Activated CD8-positive, alpha-beta memory T cell treated with anti-CD3 and anti-CD28 coated beads for 36 hours (primary cell): ENCODE measurements around the gene LRRC18. TPM values are rescaled to one million over a fixed set of nuclear protein-coding genes. Genes with fewer than 3 reads are reported as not detected.

Experiments
- CTCF ChIA-PET: fragments of 350-600 bp; sonication (Branson Sonifier 250); formaldehyde crosslinking; loops from one replicate; lab custom pipeline; 2021; ENCODE audit warnings: antibody characterized with exemption; lab: Charles Lee
- POLR2A ChIA-PET: fragments of 350-600 bp; sonication (Branson Sonifier 250); formaldehyde crosslinking; loops from one replicate; lab custom pipeline; 2021; ENCODE audit warnings: antibody characterized with exemption; lab: Charles Lee
- total RNA-seq, 2 experiments: library from RNA; stranded (reverse); gene quantifications; one replicate each; pipeline ENCODE4 v1.2.3, GENCODE V29; 2021

Gene LRRC18
- total RNA-seq, 2 experiments from 2014 or later = not detected

DNA sequence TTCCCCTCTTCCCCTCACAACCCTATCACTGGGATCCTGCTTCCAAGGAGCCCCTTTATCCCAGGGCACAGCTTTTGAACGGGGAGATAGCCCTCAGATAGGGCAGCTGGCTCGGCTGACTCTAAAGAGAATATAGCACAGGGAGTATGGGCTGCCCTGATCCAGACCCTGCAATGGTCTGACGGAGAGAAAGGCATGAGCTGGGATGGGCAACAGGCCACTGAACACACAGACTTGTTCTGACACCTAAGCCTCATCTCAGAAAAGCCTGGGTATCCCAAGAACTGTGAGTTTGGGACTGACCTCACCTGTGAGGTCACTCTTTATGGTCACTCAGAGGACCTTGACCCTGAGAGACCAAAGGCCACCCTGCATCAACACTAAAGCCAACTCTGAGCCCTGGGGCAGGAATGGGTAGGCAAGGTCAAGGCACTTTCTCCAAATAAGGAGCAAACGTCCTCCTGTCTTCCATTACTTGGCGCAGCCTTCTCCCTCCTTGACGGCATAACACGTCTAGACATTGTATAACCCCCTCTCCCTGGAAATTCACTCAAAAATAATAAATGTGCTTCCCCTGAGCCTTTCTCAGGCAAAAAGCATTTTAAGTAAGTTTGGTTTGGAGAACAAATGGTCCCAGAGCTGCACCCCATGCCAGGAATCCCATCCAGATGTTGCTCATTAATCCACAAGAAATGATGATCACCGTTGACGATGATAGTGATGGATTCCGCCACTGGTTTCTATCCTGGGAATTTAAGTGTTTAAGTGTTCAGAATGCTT lies 8.2 kb upstream of the LRRC18 start:
- CTCF ChIA-PET = no interaction called here
- POLR2A ChIA-PET = no interaction called here

- ChIA-PET CTCF (no interaction called here), POLR2A (no interaction called here)
These were observed 7.4 kb upstream of the LRRC18 start for GRCh38 chr10:48946891-48947500.

GRCh38 chr10:48946332-48946731 lies 6.7 kb upstream of the LRRC18 start:
- POLR2A ChIA-PET = no interaction called here
- CTCF ChIA-PET = no interaction called here

- POLR2A ChIA-PET = no interaction called here
- CTCF ChIA-PET = no interaction called here
These were observed 5.9 kb upstream of the LRRC18 start for GRCh38 chr10:48945441-48946130.

GRCh38 chr10:48944171-48944570 lies 4.5 kb upstream of the LRRC18 start:
- POLR2A ChIA-PET = no interaction called here

GRCh38 chr10:48943096-48943495 lies 3.5 kb upstream of the LRRC18 start:
- CTCF ChIA-PET = no interaction called here

More at GRCh38 chr10:48944171-48944570, 4.5 kb upstream of the LRRC18 start:
- CTCF ChIA-PET = no interaction called here

DNA sequence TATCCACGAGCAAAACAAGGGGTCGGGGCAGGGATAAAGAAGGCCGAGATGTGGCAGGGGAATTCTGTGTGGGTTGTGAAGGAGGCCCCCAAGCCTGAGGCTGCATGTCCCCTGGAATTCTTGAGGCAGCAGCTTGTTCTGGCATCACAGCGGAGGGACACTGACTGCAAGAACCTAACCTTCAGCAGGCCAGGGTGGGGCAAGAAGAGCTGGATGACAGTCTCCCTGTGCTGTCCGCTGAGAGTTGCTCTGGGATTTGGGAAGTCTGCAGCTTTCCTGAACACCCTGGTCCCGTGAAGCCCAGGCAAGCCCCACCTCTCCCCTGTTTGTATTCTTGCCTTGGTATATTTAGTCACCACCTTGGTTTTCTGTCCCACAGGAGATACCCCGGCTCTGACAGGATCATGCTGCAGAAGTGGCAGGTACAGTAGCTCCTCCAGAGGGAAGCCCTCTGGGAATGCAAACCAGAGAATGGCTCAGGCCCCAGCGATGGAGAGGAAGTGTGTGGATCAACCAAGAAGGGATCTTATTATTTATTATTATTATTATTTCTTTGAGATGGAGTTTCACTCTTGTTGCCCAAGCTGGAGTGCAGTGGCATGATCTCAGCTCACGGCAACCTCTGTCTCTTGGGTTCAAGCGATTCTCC lies 1.9 kb upstream of the LRRC18 start:
- POLR2A ChIA-PET = no interaction called here
- CTCF ChIA-PET = no interaction called here

More at GRCh38 chr10:48943096-48943495, 3.5 kb upstream of the LRRC18 start:
- POLR2A ChIA-PET = no interaction called here

DNA sequence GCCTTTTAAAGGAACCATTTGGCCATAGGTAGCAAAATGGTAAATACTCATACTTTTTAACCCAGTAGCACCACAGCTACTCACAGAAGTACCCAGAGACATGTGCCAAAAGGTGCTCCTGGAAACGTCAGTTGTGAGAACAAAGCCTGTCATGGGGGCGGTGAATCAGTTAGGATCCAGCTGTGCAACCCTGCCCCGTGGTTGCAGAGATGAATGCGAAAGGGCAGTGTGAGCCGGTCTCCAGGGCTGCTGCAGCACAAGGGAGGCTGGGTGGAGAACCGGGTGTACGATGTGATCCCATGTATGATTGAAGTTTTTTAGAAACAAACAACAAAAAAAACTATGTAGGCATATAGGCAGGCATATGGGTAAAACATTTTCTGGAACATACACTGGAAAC lies 1.3 kb upstream of the LRRC18 start:
- CTCF ChIA-PET = no interaction called here
- POLR2A ChIA-PET = no interaction called here

DNA sequence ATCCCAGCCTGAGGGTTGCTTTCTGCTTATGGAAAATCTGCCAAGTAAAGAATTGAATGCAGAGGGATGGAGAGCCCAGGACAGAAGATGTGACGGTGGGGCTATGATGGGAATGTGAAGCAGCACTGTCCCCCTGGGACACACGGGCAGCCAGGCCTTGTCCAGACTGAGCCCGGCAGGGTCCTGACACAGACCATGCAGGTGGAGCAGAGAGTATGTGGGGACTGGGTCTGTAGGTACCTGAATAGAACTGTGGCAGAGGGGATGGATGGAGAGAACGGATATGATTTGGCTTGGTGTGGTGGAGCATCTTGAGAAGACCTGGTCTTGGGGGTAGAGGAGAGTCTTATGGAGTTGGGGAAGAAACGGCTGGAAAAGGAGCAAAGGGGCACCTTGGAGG lies 732 bp upstream of the LRRC18 start:
- CTCF ChIA-PET = no interaction called here
- POLR2A ChIA-PET = no interaction called here

- ChIA-PET POLR2A (no interaction called here), CTCF (no interaction called here)
These were observed 577 bp downstream of the LRRC18 start for GRCh38 chr10:48938990-48939536.

DNA sequence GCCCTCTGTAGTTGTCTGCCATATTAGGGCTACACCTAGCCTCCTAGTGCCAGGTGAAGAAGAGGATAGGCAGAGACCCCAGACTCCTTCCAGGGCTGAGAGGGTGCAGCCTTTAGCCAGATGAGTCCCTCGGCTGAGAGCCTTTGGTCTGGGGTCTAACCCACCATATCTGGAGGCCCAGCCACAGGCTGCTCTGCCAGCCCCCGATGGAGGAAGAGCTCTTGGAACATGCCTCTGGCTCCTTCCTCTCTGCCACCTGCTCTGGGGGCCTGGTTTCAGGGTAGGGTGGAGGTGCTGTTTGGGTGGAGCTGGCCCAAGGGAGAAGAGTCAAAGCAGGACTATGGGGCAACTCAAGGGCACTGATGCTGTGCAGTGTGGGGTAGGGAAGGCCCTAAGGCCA lies 1.4 kb downstream of the LRRC18 start:
- POLR2A ChIA-PET = no interaction called here
- CTCF ChIA-PET = no interaction called here

DNA sequence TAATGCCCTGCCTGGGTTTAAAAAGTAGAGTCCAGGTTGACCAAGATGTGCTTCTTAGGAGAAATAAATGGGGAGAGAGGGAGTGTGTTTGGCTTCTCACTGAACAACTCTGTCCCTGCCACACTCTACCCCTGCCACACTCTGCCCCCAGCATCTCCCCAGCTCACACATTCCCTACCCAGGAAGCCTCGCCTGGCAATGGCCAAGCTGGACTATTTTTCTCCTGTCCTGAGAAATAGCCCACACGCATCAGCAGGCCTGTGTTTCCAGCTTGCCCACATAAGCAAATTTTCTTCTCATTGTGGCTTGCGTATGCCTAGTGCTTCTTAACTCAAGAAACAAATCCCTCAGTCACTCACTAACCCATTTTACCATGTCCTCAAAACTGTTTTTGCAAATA lies 1.8 kb downstream of the LRRC18 start:
- CTCF ChIA-PET = no interaction called here
- POLR2A ChIA-PET = no interaction called here

DNA sequence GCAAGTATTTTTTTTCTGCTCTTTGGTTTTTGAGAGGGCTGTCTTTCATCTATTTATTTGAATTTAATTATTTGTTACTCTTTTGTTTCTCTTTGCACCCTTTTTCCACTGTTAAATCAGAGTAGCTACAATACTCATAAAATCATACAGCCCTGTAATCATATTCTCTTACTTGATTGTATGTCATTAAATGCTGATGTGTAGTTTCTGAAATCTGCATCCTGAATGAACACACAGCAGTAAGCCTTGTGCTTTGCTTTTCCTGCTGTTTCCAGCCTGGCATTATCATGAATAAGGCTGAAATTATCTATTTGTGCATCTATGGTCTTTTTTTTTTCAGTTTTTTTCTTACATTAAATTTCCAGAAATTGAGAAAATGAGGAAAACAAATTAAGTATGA lies 4.1 kb downstream of the LRRC18 start:
- ChIA-PET CTCF (no interaction called here), POLR2A (no interaction called here)

DNA sequence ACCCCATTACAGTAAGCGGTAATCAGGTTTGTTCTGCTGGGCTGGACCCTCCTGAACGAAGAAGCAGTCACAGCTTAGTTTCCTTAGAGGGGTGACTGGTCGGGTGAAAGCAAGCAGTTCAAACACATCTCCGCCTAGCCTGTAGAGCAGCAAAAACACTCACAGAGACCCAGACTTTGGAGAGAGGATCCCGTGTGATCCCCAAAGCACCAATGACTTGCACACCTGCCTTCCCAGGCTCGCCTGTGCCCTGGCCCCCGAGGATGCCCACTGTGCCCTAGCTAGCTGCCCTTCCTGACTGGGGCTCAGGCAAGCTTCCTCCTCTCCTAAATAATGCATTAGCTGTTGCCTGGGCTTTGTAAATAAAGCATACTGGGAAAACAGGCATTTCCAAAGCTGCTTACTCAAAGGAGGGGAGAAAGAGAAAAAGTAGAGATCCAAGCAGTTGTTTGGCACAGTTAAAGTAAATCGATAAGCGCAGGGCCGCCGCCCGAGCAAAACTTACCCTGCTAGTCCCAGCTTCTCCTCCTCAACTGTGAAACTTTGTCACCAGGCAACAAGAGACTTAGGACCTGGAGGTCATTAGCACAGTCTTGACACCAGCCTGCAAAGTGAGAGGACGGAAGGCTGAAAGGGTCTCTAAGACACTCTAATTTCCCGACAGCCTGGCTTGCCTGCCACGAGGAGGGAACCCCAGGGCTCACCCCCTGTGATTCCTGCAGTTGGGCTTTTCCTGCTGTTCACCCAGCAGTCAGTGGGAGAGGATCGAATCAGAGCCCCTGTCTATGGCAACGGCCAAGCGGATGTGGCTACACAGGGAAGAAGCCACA lies 4.8 kb downstream of the LRRC18 start:
- ChIA-PET POLR2A (no interaction called here), CTCF (no interaction called here)

DNA sequence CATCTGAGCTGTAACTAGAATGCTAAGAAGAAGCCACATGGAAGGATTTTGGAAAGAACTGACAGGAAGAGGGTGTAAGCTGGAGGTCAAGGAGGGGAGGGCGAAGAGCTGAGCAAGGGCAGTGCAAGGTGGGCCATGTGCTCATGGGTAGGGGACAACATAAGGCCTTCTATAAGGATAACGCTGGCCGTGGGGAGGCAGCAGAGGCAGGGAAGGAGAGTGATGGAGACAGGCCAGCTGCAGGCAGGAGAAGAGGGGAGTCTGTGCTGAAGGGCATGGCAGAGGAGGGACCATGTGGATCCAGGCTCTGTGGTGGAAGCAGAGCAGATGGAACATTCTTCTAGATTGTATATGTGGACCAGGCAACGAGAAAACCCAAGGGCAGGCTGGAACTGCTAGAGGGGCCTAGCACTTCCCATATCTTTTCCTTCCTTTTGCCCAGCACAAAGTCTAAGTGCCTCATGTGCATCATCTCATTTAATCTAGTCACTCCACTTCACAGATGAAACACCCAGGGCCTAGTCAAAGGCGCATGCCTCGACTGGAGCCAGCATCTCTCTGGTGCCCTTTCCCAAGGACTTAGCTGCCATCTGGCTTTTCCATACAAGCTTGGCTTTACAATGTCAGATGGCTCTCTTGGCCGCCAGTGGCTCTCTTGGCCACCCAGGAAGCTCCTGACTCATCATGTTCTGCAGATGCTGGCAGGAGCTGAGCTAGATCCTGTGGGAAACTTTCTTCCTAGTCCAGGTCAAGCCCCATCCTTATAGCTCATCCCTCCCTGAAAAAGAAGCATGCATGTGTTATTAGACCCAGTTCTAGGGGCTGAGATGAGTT lies 6.6 kb downstream of the LRRC18 start:
- ChIA-PET CTCF (no interaction called here), POLR2A (no interaction called here)

DNA sequence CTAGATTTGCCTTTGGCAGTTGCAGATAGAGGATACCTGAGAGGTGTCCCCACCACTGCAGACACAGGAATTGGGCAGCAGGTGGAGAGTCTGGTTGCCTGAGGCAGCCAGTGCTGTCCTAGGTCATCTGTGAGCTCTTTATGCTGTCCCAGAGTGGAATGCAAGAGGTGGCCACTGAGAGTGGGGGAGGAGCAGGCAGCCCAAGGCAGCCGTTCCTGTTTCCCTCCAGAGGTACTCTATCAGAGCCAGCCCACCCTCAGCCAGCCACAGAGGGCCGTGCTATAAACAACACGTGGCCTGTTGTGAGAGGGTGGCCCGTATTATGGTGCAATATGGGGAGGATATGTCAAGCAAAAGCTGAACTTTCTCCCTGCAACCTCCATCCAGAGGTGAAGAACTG lies 8.5 kb downstream of the LRRC18 start:
- CTCF ChIA-PET = no interaction called here
- POLR2A ChIA-PET = no interaction called here

DNA sequence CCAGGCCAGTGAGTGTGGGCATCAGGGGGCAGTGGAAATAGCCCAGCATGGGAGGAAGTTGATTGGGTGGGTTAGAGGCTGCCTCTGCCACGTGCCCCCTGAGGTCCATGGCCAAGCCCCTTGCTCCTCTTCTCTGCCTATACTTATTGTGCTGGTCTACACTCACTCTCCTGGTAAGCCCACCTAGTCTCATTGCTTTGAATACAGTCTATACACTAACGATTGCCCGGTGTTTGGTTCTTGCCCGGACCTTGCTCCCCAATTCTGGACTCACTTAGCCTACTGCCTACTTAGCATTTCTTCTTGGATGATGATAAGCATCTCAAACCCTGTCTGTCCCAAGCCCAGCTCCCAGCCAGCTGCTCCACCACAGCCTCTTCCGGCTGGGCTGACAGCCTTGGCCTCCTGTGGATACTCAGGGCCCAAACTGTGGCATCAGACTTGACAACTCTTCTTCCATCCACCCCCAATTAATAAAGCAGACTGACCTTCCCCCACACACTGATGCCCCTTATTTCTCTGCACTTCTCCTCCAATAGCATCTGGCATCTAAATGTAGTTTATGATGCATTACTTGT lies 10.1 kb downstream of the LRRC18 start:
- CTCF ChIA-PET = no interaction called here
- POLR2A ChIA-PET = no interaction called here
